Upper lobe of left lung (tissue), 4 donors: ENCODE data around the gene MRPL20.

Experiments used
- POLR2A ChIP-seq, 4 donors: fragments of 450-650 bp; IDR thresholded peaks; one replicate each; pipeline ENCODE4 v1.5.1; 2016 to 2017; ENCODE audit warnings: antibody characterized with exemption in 4 of 4, mild to moderate bottlenecking in 2 of 4
- TF ChIP-seq, protein P1 (sequence below), 6 experiments: fragments of 450-650 bp in 4 of 6; fragments of 200-600 bp in 2 of 6; sonication (generic) in 2 of 6; IDR thresholded peaks; one replicate each; pipeline ENCODE4 v1.5.1; 2016 to 2019; ENCODE audit warnings: antibody characterized with exemption in 6 of 6

DNA sequence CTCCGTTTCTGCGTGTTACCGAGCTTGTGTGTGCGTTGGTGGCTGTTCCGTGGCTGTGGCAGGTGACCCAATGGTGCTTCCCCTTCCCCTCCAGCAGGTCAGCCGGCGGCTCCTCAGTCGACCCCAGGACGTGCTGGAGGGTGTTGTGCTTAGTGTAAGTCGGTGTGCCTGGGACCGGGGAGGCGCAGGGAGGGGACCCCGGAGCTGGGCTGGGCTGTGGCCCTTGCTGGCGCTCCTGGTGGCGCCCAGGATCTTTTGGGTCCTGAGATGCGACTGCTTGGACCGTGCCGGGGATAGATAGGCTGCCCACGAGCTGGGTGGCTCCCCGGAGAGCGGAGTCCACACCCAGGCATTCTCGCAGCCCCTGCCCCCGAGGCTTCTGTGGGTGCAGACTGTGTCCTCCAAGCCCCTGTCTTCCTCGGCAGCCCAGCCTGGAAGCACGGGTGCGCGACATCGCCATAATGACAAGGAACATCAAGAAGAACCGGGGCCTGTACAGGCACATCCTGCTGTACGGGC is 48.3 kb upstream of the MRPL20 start:
- TF ChIP-seq, protein P1, sequence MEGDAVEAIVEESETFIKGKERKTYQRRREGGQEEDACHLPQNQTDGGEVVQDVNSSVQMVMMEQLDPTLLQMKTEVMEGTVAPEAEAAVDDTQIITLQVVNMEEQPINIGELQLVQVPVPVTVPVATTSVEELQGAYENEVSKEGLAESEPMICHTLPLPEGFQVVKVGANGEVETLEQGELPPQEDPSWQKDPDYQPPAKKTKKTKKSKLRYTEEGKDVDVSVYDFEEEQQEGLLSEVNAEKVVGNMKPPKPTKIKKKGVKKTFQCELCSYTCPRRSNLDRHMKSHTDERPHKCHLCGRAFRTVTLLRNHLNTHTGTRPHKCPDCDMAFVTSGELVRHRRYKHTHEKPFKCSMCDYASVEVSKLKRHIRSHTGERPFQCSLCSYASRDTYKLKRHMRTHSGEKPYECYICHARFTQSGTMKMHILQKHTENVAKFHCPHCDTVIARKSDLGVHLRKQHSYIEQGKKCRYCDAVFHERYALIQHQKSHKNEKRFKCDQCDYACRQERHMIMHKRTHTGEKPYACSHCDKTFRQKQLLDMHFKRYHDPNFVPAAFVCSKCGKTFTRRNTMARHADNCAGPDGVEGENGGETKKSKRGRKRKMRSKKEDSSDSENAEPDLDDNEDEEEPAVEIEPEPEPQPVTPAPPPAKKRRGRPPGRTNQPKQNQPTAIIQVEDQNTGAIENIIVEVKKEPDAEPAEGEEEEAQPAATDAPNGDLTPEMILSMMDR (IDR thresholded peaks at IDR 0.05), result no peak
- no peak for TF ChIP-seq POLR2A (IDR thresholded peaks at IDR 0.05)
